T-helper 9 cell (primary cell): ENCODE results near the gene FBLL1.
"Not testable (repeated sequence)": the region's sequence is repeated elsewhere in the genome, so short reads cannot be mapped to it uniquely, and the experiment has no call there.

ENCODE experiments used
- DNase-seq: peaks from one replicate; pipeline ENCODE4 v3.0.0-alpha.2; 2020
- total RNA-seq, 2 donors: gene quantifications; one replicate each; lab custom pipeline; 2026; lab: John Stamatoyannopoulos, UW

The FBLL1 gene
- total RNA-seq: 0 to 0.28 reads per million in 2 donors

DNA sequence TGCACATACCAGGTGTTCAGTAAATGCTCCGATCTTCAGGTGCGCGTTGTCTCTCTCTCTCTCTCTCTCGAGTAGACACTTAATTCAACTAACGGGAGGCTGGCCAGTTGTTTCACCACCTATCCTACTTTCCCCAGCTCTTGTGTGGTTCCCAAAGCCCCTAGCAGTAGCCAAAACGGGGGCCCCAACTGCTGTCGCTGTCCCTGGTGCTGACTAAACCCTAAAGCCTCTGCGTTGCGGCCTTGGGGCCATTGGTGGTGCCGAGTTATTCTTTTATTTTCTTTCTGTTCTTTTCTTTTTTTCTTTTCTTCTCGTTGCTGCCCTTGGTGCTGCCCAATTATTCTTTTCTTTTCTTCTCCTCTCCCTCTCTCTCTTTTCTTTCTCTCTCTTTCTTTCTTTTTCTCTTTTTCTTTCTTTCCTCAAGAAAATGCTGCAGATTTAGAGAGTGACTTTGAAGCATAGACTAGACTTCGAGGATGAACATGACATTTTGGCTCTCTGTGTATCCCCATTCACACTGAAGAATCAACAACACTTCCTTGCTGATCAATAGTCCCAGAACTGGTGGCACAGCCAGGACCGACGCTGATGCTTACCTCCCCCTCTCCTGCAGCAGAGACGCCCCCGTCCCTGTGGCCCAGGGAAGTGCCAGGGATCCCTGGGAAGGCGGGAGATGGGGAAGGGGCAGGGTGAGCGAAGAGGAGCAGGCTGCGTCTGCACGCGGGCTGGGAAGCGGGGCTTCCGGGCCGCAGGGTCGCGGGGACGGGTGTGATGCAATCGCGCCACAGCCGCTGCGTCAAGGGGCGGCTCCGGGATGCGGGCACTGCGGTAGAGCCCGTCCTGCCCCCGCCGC, at the start of gene FBLL1:
TSS of gene FBLL1 (plus strand) at position 785 of the 853 bp plus-strand sequence. CDS start 200 bp downstream, outside the sequence.
- DNase-seq: no peak

DNA sequence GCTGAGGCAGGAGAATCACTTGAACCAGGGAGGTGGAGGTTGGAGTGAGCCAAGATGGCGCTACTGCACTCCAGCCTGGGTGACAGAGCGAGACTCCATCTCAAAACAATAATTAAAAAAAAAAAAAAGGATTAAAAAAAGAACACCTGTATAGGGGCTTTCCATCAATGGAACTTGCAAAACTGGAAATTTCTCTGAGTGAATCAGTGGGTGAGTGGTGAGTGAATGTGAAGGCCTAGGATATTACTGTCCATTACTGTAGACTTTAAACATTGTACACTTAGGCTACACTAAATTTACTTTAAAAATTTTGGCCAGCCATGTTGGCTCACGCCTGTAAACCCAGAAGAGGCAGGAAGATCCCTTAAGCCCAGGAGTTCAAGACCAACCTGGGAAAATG, 48.5 kb upstream of the FBLL1 start:
- DNase-seq: no peak

DNA sequence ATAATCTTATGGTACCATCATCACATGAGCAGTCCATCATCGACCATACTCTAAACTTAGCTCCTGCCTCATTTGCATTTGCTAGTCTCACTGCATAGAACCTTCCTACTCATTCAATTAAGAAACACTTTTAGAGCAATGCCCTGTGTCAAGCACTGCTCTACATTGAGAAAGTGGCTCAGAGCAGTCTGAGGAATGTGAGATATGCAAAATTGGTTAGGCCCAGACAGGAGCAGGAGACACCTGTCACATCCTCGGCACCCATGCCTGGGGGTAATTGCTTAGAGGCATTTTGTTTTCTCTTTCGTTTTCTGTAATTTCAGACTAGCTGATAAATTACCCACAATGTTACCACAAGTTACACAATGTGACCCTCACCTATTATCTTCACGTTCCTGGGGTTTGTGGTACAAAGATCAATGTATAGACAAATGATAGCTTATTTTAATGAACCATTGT, 47.7 kb upstream of the FBLL1 start:
- DNase-seq: no peak

DNA sequence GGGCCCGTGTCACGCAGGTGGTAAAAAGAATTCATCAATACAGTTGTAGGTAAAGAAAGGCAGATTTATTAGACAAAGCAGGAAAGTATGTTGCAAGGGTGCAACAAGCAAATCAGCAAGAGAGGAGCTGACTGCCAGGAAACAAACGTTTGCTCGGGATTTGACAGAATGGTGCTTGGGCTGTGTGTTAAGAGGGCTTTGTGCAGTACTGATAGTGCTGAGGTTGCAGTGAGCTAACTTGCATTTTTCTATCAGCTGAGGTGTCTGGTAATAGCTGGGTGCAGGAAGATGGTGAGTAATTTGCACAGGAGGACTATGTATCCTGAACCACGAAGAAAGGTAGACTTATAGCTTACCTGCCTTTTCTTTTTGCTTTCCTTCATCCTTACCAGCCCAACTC, 46.7 kb upstream of the FBLL1 start:
- no peak for DNase-seq

DNA sequence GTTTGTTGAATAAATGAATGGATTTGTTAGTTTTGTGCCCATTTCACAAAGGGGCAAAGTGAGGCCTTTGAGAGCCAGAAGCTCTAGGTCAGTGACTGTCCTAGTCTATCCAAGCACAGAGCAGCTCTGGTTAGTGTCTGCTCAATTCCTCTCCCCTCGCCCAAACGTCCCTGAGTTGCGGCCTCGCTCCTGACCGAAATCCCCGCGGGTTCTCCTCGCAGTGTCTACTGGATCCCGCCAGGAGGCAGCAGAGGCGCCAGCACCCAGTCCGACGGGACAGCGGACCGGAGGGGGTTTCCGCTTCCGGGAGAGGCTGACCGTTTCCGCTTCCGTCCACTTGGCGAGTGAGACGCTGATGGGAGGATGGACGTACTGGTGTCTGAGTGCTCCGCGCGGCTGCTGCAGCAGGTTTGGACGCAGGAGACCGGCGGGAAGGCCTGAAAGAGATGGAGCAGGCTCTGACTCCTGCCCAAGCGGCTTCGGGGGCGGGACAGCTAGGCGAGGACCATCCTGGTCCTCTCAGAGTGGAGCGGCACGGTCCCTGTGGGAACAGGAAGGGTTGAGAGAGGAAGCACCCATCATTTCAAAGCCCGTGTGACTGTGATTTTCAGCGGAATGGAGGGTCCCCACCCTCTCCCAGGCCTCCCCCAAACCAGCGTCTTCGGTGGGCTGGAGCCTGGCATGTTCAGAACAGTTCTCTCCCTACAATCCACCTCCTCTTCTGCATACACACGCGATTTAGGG, 42.8 kb upstream of the FBLL1 start, which contains the start of gene RARS1:
TSS of gene RARS1 (plus strand) at position 336 of the 744 bp plus-strand sequence. CDS start at position 364, 28 bp downstream.
- peak; percentile 83 for DNase-seq

DNA sequence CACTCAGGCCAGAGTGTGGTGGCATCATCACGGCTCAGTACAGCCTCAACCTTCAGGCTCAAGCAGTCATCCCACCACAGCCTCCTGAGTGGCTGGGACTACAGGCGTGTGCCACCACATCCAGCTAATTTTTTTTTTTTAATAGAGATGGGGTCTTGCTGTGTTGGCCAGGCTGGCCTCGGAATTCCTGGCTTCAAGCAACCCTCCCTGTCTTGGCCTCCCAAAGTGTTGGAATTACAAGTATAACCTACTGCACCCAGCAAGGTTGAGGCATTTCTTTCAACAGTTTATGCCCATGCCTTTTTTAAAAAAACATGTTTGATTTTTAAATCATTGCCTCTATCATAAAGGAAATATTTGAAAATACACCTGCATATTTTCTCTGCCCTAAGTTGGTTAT, 40.0 kb upstream of the FBLL1 start:
- no peak for DNase-seq

DNA sequence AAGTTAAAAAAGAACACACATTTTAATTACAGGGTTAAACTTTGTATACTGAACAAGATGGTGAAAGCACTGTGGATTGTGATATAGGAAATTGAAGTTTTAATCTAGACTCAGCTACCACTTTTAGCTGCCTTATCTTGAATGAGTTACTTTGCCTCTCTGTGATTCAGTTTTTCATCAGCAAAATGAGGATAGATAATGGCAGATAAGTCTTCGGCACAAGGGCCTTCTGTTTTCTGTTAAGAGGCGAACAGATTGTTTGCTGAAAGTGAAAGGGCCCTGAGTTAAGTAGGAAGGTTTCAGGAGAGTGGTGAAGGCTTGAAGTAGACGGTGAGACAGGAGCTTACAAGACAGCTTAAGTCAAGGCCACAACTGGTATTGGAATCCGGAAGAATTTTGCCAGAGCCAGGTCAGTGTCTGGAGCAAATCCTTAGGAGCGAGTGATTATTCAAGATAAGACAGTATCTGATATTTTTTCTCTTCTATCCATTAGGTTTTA, 35.0 kb upstream of the FBLL1 start:
- no peak for DNase-seq

DNA sequence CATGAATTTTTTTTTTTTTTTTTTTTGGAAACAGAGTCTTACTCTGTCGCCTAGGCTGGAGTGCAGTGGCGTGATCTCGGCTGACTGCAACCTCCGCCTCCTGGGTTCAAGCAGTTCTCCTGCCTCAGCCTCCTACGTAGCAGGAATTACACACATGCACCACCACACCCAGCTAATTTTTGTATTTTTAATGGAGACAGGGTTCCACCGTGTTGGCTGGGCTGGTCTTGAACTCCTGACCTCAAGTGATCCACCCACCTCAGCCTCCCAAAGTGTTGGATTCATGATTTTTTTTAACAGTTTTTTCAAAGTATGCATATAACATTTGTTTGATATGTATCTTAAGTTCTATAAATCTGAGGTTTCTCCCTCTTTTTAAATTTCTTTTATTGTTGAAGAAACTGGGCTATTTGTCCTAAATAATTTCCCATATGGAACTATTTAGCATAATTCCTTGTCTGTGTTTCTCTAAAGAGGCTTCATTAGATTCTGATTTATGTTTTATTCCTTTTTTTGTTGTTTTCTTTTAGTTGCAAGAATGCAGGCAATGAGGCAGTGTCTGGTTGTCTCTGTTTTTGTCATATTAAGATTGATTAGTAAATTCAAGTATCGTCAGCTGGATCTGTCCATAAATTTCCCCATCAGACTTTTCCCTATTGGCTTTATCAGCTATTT, 26.4 kb upstream of the FBLL1 start:
- no peak for DNase-seq

DNA sequence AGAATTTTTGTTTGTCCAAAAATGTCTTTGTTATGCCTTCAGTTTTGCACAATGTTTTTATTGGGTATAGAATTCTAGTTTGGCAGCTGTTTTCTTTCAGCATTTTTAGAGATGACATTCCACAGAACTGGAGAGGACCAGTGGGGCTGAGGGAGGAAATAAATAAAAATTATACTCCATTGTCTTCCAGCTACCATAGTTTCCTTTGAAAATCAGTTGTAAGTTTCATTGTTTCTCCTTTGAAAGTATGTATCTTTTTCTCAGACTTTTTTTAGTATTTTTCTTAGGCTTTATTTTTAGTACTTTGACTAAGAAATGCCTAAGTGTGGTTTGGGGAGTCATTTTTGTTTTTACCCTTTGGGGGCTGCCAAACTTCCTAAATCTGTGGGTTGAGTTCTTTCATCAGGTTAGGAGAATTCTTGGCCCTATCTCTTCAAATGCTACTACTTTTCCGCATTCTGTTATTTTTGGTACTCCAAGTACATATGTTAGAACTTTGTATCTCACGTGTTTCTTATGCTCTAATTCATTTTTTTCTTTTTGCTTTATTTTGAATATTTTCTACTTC, 15.2 kb upstream of the FBLL1 start:
- DNase-seq: no peak

DNA sequence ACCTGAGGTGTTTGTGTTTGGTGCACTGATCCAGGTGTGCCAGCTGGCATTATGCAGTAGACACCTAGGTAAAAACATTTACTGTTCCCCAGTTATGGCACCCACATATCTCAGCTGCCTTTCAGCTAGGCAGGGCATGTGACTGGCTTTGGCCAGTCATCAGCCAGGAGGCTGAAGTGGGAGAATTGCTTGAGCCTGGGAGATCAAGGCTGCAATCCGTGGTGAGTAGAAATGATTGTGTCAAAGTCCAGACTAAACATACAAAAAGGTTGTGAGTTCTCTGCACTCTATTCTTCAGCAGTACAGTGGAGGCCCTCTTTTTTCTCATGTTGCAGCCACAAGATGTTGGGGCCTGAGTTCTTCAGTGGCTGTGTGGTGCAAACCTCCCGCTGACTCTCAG, 3.2 kb upstream of the FBLL1 start:
- no peak for DNase-seq

DNA sequence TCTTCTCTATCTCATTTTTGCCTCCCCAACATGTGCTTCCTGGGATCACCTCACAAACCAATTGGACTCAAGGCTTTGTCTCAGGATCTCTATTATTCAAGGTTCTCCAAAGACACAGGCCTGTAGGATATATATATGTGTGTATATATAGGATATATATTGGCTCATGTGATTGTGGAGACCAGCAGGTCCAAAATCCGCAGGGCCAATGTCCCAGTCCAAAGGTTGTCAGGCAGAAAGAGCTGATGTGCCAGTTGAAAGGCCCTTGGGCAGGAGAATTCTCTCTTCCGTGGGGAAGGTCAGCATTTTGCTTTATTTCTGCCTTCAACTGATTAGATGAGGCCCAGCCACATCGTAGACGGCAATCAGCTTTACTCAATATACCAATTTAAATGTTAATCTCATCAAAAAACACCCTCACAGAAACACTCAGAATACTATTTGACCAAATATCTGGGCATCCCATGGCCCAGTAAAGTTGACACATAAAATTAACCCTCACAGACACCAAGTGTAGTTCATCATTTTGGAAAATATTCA, 1.3 kb upstream of the FBLL1 start:
- no peak for DNase-seq

DNA sequence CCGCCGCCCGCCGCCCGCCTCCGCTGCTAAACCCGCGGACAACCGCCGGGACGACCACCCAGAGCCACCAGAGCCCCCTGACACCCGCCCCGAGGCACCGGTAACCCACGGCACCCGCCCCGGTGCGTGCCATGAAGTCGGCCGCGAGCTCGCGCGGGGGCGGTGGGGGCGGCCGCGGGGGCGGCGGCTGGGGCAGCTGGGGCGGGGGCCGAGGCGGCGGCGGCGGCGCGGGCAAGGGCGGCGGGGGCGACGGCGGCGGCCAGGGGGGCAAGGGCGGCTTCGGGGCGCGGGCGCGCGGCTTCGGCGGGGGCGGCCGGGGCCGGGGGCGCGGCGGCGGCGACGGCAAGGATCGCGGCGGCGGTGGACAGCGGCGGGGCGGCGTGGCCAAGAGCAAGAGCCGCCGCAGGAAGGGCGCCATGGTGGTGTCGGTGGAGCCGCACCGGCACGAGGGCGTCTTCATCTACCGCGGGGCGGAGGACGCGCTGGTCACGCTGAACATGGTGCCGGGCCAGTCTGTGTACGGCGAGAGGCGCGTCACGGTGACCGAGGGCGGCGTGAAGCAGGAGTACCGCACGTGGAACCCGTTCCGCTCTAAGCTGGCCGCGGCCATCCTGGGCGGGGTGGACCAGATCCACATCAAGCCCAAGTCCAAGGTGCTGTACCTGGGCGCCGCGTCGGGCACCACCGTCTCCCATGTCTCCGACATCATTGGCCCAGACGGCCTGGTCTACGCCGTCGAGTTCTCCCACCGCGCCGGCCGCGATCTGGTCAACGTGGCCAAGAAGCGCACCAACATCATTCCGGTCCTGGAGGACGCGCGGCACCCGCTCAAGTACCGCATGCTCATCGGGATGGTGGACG, 499 bp downstream of the FBLL1 start:
- DNase-seq: no peak

DNA sequence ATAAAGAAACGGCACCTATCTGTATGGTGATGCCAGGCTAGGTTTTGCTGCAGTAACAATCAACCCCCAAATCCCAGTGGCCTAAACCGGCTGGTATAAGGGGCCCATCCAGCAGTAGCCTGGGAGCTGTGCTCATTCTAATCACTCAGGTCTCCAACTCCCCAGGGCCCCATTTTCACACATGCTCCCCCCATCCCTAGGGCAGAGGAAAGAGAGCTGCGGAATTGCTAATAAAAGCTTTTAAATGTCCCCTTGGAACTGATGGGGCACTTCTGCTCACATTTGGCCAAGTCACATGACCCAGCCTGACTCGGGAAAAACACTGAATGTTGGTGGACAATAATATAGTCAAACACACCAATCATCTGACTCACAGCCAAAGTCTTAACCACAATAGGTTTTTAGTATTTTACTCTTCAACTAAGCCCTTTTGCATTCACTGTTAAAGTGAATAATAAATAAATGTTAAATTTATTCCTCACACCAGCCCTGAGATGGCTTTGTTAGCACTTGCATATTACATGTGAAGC, 1.6 kb downstream of the FBLL1 start:
- DNase-seq: no peak

DNA sequence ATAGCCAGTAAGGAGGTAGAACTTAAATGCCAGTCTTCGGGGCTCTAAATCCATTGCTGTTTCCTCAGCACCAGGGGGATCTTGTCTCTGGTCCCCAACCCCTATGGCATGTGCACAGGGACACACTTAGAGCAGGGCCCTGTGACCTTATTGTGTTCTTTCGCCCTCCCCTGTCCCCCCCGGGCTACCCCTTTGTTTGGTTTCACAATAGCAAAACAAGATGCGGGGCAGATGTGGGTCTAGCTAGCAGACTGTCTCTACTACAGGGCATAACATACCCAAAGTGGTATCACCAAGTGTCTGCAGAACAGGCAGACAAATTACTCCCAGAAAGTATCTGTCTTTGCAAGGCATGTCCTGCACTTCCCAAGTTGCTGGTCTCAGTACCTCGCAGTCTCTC, 2.1 kb downstream of the FBLL1 start:
- no peak for DNase-seq

DNA sequence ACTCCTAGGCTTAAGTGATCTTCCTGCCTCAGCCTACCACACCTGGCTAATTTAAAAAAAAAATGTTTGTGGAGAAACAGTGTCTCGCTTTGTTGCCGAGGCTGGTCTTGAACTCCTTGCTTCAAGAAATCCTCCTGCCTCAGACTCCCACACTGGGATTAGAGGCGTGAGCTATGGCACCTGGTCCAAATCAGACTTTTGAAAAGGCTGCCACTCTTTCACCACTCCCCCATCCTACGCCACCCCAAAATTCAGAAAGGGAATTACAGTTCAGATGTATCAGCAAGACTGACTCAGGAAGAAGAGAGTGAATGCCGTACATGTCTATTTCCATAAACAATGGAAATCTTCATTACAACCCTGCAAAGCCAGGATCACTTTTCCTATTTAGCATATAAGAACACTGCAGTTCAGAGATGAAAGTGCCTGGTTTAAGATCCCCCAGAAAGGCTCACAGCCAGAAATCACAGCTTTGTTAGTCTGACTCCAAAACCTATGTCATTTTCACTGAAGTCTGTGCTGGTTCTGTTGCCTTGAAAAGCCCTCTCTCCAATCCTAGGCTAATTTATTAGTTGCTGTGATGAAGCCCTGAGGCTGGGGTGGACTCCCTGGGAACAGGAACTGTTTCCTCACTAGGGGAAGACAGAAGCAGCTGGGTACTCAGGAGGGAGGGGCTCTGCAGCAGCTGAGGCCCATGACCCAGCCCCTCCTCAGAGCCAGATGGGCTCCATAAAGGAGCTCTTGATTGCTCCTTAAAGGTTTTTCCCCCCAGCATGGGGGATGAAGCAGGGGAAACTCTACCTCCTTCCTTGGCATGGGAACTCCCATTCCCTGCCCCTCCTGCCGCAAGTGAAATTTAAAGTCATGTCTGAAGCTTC, 3.1 kb downstream of the FBLL1 start:
- DNase-seq: no peak

DNA sequence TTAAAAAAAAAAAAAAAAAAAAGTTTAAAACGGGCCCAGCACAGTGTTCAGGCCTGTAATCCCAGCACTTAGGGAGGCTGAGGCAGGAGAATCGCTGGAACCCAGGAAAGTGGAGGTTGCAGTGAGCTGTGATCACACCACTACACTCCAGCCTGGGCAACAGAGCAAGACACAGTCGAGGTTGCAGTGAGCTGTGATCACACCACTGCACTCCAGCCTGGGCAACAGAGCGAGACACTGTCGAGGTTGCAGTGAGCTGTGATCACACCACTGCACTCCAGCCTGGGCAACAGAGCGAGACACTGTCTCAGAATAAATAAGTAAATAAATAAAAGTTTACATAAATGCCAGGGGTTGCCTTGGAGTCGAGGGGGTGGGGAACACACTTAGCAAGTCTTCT, 5.2 kb downstream of the FBLL1 start:
- not testable (repeated sequence) for DNase-seq

DNA sequence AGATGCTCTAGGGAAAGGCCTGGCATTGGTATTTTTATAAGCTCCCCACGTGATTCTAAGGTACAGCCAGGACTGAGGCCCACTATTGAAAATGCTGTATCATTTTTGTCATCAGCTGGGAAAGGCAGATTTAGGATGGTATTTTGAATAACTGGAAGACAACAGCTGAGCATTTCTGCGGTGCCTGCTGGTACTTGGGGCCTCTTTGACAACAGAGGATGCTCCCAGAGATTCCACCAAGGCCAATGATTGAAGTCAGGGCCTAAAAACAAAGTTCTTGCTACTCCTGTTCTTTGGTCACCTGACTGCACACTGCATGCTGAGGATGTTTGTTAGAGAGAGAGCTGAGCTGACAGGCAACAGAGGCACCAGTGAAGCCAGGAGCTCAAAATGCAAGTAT, 8.1 kb downstream of the FBLL1 start:
- no peak for DNase-seq

DNA sequence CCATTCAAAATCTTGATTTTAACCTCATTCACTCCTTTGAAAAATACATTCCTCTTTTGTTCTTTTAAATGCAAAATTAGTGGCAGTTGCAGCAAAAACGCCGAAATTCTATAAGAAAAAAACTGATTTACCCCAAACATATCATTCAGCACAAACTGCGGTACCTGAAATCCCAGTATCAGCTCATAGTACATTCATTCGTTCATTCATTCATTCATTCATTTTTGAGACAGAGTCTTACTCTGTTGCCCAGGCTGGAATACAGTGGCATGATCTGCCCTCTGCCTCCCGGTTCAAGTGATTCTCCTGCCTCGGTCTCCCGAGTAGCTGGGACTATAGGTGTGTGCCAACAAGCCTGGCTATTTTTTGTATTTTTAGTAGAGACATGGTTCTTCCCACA, 20.4 kb downstream of the FBLL1 start:
- DNase-seq: no peak

DNA sequence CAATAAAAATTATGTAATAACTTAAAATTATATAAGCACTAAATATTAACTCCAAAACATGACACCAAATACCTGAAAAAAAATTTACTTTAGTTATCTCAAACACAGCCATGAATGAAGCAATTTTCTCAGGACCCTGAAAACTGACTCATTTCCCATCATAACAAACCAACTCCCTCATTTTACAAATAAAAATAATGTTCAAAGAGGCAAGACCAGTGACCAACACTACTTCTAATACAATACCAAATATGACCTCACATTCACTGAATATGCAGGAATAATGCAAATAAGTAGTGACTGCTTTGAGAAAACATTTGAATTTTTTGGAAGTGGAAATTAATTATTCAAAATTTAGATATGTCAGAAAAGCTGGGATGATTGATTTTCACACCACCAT, 21.6 kb downstream of the FBLL1 start:
- no peak for DNase-seq

DNA sequence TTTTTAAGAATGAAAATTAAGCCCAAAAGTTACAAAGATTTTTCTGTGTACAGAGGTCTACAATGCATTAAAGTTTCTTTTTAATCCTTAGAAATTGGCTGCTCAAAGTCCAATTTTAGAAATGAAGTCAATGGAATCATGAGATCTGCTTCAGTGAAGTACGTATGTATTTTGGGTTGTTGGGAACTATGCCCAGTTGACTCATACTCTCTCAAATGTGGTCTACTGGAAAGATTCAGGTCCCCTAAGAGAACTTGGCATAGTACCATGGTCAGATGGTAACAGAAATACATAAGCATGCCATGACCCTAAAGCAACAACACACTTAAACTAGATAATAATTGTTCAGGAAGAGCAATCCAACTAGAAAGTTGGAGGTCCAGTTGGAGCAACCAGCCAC, 23.0 kb downstream of the FBLL1 start:
- DNase-seq: no peak
